RCC 7860 (cell line): ENCODE results near the gene UBE2O.
"Not testable (repeated sequence)": the region's sequence is repeated elsewhere in the genome, so short reads cannot be mapped to it uniquely, and the experiment has no call there.

ENCODE experiments used
- DNase-seq: peaks from one replicate; pipeline ENCODE4 v3.0.0-alpha.2; 2015; ENCODE audit warnings: low spot score
- FAIRE-seq: peaks from 2 replicates; lab custom pipeline; 2012; peaks lifted over from hg19 to GRCh38; lab: Jason Lieb, UNC

Gene UBE2O

DNA sequence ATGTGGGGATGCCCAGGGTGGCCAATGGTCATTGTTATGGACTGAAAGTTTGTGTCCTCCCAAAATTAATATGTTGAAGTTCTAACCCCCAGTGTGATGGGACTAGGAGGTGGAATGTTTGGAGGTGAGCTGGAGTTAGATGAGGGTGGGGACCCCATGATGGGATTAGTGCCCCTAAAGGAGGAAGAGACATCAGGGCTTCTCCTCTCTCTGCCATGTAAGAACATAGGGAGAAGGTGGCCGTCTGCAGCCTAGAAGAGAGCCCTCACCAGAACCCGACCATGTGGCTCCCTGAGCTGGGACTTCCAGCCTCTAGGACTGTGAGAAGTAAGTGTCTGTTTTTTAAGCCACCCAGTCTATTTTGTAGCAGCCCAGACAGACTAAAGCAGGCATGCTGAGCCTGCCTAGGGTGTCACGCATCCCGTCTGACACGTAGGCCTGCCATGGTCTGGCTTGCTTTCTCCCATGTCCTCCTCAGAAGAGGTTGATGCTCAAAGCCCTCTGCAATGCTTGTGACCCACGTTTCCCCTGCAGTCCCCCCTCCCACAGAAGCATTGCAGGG is 95.3 kb downstream of the UBE2O start:
- FAIRE-seq: no peak
- DNase-seq: no peak

- FAIRE-seq: no peak
- DNase-seq: no peak
Observed at GRCh38 chr17:76356803-76357456, 96.0 kb downstream of the UBE2O start.

DNA sequence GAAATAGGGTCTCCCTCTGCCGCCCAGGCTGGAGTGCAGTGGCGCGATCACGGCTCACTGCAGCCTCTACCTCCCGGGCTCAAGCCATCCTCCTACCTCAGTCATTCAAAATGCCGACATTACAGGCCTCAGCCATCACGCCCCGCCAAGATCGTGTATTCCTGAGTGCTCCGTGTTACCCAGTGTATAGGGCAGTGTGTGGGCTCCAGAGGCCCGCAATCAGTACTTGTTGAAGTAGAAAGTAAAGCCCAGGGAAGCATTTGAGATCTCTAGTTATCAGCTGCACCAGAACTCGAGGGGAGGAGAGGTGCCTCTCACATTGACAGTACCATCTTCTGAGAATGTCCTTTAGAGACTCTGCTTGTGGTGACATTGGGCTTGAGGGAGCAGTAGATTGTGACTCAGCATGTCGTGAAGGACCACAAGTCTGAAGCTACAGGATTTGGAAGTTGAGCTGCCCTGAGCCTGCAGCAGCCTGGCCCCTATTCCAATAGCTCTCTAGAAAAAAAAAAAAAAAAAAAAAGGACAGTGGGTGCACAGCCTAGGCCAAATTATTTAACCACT is 98.1 kb downstream of the UBE2O start:
- no peak for FAIRE-seq
- DNase-seq: peak; percentile 53

DNA sequence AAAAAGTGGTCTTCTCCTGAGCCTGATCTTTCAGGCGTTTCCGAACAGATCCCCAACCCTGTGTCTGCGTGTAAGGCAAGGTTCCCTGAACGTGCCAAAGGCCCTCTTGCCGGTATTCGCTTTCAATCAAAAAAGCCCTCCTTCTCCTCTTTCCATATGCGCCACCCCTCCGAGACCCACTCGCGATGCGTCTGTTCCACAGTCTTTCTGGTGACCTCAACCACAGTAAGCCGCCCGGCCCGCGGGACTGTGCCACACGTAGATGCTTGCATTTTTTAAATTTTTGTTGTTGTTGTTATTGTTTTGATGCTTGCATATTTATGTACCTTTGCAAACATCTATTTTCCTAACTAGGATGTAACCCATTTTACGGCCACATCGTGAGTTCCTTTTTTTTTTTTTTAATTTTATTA is 98.6 kb downstream of the UBE2O start:
- DNase-seq: no peak
- FAIRE-seq: no peak

DNA sequence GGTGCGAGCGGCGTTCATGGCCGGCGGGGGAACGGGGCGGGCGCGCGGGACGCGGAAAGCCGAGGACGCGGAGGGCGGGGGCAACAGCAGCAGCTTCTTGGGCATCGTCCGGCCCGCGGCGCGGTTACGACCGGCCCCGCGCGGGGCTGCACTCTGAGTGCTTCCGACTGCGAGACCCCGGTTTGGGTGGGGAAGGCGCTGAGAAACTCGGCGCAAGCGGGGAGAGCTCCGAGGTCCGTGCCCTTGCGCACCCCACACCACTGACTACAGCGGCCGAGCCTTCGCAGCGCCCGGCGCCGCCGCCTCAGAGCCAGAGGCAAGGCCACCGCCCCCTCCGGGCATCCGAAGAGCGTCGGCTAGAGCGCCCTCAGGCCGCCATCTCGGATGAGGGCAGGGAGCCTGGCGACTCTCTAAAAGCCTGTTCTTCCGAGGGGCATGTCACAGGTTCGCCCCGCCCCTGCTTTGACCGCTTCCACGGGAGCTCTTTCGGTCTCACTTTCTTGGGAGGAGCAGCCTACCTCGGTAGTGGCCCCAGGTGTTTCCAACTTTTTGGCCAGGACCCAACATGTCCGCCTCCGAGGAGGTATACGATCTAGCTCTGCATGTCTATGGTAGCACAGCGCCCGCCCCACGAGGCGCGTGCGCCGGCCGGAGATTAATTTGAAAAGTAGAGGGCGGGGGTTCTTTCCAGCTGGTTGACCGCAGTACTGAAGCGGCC is 99.2 kb downstream of the UBE2O start, which contains the start of gene PRPSAP1:
TSS of gene PRPSAP1 (minus strand) at position 318 of the 718 bp plus-strand sequence. CDS start at position 105, 213 bp downstream.
- FAIRE-seq: no peak
- DNase-seq: peak; percentile 78

DNA sequence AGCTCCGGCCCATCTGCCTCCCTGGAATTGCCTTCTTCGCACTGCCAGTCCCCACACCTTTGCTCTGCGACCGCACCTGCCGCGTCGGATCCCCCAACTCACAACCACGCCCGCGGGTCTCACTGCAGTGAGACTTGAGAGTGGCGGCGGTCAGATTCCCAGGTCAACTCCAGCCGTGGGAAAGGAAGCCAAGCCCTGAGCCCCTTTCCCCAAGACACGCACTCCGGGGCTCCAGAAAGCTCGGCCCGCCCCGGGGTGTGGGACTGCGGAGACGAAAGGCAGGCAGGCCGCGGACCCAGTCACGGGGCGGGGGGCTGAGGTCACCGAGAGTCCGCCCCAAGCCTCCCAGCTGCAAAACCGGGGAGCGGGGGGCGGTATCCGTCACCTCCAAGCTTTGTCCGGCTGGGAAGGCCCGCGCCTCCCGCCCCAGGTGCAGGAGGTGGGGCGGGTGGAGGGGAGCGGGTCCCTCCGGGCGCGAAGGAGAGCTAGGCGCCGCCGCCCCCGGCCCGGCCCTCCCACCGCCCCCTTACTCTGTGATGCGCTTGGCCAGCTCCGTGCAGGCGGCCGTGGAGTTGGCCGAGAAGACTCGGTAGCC is 99.9 kb downstream of the UBE2O start:
- DNase-seq (no peak), FAIRE-seq (no peak)

DNA sequence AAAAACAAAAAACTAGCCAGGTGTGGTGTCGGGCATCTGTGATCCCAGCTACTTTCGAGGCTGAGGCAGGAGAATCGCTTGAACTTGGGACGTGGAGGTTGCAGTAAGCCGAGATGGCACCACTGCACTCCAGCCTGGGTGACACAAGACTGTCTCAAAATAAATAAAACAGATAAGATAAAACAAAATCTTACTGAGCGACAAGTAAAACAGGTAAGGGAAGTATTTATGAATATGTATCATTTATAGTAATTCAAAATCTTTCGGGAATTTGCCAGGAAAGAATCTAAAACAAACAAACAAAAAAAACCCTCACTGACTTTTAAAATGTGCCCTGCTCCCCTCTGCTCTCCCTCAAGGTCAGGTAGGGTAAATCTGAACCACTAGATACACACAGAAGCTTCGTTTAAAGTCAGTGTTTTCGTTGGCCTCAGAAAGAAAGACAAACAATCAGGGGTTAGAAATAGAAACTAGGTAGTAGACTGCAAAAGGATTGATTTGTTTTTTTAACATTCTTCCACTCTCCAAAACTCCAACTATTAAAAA is 101.4 kb downstream of the UBE2O start:
- no peak for DNase-seq

GRCh38 chr17:76350463-76350862 is 102.5 kb downstream of the UBE2O start:
- FAIRE-seq (no peak), DNase-seq (no peak)

More for the DNA sequence above, 101.4 kb downstream of the UBE2O start:
- no peak for FAIRE-seq

GRCh38 chr17:76346936-76347335 is 106.0 kb downstream of the UBE2O start:
- FAIRE-seq, DNase-seq: not testable (repeated sequence)

GRCh38 chr17:76345377-76345974 is 107.5 kb downstream of the UBE2O start:
- no peak for FAIRE-seq

DNA sequence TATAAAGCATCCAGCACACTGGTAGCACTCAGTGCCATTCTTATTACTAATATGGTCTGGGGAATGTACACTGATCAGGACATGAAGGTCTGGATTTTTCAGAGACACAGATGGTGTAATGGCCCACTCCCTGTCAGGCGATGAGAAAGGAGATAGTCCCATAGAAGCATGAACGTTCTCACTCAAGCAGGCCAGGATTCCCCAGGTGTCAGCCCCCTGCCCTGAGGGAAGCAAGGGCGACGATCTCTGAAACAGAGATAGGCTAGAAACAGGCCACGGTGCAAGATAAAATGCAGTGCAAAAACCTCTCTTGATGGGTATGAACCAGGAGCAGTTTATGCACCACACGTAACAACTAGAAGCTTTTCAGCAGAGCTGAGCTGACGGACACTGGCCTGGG is 109.8 kb downstream of the UBE2O start:
- no peak for FAIRE-seq

More at GRCh38 chr17:76345377-76345974, 107.5 kb downstream of the UBE2O start:
- DNase-seq: no peak

DNA sequence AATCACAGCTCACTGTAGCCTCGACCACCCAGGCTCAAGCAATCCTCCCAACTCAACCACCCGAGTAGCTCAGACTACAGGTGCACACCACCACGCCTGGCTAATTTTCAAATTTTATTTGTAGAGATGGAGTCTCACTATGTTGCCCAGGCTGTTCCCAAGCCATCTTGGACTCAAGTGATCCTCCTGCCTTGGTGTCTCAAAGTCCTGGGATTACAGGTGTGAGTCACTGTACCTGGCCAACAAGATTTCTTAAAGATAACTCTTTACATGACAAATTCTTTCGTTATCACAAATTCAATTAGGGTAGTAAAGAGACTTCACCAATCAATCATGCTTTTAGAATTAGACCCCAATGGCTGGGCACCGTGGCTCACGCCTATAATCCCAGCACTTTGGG is 111.7 kb downstream of the UBE2O start:
- FAIRE-seq (no peak), DNase-seq (no peak)

More for the DNA sequence above, 109.8 kb downstream of the UBE2O start:
- DNase-seq: no peak
